Epithelial cell of proximal tubule (primary cell): ENCODE data around the gene ANAPC2. TPM values are rescaled to one million over a fixed set of nuclear protein-coding genes. Genes with fewer than 3 reads are reported as not detected.

Experiments
- DNase-seq: peaks from one replicate; pipeline ENCODE4 v3.0.0-alpha.2; 2011; ENCODE audit warnings: low read depth
- H3K4me3 ChIP-seq: 2 replicates; pipeline ENCODE4 v1.5.1; 2011; ENCODE audit warnings: low read depth, mild to moderate bottlenecking, low read length
- total RNA-seq: library from RNA; depleted of rRNA; stranded (reverse); fragments of >200 nt; gene quantifications from 2 replicates; pipeline ENCODE4 v1.2.3, GENCODE V29; 2015
- TF ChIP-seq, protein P1 (sequence below): conservative IDR thresholded peaks from 2 replicates; pipeline ENCODE4 v1.5.1; 2012; ENCODE audit warnings: low read depth, mild to moderate bottlenecking, low read length

The ANAPC2 gene
- total RNA-seq, 1 donor from 2014 or later, result 16.7 TPM

DNA sequence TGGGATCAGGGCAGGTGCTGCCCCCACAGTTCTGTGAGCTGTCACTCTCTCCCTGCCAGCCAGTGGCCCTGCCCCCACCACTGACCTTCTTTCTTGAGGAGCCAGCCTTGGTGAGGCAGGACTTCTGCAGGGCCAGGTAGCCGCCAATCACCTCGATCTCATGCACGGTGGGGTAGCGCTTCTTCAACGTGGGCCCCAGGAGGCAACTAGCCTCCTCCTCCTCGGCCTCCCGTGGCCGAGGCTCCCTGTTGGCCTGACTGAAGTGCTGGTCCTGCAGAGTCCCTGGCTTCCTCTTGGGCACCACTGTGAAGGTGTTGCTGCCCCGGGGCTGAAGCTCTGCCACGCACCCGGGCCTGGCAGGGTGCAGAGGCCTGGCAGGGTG, 10.5 kb upstream of the ANAPC2 start:
- TF ChIP-seq, protein P1, sequence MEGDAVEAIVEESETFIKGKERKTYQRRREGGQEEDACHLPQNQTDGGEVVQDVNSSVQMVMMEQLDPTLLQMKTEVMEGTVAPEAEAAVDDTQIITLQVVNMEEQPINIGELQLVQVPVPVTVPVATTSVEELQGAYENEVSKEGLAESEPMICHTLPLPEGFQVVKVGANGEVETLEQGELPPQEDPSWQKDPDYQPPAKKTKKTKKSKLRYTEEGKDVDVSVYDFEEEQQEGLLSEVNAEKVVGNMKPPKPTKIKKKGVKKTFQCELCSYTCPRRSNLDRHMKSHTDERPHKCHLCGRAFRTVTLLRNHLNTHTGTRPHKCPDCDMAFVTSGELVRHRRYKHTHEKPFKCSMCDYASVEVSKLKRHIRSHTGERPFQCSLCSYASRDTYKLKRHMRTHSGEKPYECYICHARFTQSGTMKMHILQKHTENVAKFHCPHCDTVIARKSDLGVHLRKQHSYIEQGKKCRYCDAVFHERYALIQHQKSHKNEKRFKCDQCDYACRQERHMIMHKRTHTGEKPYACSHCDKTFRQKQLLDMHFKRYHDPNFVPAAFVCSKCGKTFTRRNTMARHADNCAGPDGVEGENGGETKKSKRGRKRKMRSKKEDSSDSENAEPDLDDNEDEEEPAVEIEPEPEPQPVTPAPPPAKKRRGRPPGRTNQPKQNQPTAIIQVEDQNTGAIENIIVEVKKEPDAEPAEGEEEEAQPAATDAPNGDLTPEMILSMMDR, result no peak
- no peak for DNase-seq
- H3K4me3 ChIP-seq, result peak overlapping the region; percentile 54

DNA sequence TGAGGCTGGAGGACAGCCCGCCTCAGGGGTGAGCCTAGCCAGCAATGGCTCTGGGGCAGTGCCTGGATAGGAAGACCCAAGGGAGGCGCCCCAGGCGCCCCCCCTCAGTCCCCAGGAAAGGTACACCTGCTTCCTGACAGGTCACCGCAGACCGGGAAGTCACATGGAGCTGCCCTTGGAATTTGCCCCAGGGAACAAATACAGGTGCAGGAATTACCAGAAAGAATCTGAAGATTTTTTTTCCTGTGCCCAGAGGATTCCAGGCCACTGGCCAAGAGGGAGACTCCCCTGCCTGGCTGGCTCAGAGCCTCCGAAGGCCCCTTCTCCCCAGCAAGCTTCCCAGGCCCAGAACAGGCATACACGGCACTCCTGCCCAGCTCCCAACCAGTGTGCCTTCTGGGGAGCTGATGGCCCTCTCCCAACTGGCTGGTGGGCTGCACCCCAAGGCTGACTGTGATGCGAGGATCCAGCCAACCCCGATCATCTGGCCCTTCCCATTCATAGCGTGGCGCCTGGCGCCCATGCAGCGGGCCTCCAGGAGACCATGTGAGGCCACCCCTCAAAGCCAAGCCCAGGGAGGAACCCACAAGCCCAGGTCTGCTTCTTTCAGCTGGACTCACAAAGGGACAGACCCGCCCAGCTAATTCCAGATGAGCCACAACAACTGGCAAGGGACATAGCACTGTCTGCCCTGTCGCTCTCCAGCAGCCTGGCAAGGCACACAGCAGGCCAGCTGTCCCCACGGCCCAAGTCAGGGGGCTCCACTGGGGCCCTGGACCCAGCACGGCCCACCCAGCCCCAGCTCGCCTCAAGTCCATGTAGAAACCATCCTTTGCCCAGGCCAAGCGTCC, 9.9 kb upstream of the ANAPC2 start:
- TF ChIP-seq, protein P1, result no peak
- DNase-seq, result no peak
- peak overlapping the region; percentile 54 for H3K4me3 ChIP-seq

DNA sequence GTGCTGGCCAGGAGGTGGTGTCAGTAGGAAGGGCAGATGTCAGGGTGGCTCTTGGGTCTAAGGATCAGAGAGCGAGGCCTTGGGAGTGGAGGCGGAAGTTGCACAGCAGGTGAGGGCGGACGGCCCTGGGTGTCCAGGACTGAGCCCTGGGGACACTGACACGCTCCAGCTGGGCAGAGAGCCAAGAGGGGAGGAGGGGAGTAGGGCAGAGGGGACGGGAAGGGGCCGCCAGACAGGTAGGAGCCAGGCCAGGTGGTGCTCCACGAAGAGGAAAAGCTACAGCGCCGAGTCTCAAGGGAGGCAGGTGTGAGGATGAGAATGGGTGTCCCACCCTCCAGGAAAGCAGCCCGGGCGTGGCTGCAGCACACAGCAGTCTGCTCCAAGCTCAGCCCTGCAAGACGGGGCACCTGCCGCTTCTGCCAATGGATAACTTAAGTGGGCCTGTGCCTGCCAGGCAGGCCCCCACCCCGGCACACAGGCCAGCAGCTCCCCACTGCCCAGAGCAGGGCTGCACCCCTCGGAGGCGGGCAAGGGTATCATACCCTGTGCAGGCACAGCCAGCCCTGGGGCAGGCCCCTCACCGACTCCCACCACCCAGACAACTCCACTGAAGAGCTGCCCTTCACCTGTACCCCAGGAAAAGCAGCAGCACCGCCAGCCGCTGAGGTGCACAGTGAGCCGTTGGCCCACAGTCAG, 7.3 kb upstream of the ANAPC2 start:
- TF ChIP-seq, protein P1, result no peak
- H3K4me3 ChIP-seq, result no peak overlapping the region
- no peak for DNase-seq

DNA sequence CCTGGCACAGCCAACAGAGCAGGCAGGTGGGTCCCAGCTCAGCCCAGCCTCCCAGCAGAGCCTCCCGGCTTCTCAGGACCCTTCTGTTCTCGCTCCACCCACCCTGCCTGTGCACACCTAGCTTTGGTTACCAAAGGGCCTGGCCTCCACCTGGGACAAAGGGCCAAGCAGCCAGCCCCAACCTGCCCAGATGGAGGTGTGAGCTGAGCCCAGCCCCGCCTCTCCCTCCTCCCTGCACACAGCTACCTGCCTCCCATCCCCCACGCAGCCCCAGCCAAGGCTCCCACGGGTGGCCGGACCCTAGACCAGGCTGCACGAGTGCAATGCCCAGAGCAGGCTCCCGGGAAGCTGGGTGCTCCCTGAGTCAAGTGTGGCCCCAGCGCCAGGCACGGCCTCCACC, 6.5 kb upstream of the ANAPC2 start:
- no peak overlapping the region for H3K4me3 ChIP-seq
- TF ChIP-seq, protein P1, result no peak
- no peak for DNase-seq

DNA sequence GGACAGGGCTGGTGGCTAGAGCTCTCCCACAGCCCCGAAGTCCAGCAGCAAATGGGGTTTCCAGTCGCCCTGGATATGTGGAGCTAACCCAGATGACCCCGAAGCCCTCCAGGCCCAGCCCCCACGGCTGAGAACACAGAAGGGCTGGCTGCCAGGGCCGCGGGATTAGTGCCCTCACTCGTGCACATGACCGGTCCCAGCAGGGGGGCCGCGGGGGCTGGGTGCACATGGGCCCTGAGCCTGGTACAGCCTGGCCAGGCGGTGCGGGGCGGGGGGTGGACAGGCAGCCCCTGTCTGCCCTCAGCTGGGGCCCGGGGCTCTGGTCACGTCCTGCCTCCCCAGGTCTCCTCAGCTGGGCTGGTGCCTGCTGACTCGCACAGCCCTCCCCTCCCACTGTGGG, 6.0 kb upstream of the ANAPC2 start:
- TF ChIP-seq, protein P1, result no peak
- no peak for DNase-seq
- H3K4me3 ChIP-seq, result no peak overlapping the region

DNA sequence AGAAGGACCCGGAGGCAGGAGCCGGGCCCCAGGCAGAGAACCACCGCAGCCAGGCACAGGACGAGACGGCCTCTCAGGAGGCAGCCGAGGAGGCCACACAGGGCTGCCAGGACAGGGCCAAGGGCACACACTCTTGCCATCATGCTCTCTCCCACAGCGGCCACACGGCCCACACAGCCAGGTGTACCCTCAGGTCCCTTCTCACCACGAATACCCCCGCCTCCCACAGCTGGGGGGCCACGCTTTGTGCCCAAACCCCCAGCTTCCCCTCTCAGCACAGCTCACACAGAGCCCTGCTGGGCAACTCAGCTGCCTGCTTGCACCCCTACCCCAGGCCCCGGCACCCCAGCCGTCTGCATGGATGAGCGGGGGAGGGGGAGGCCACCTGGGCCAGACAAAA, 5.4 kb upstream of the ANAPC2 start:
- no peak for DNase-seq
- no peak overlapping the region for H3K4me3 ChIP-seq
- TF ChIP-seq, protein P1, result no peak
